ENCODE measurements around the gene PKNOX2.

GRCh38 chr11:125239585-125240560 lies 75.3 kb downstream of the PKNOX2 start:
- no peak for TF ChIP-seq CTCF (IDR thresholded peaks at IDR 0.05)
- TF ChIP-seq POLR2A (IDR thresholded peaks at IDR 0.05) = no peak

Measured in esophagus squamous epithelium (tissue), 4 donors.